HG03108 (cell line): ENCODE data around the gene ITSN1.
"Not testable (repeated sequence)": the region's sequence is repeated elsewhere in the genome, so short reads cannot be mapped to it uniquely, and the experiment has no call there.

Source experiments
- ATAC-seq: cut with Tn5 transposase; IDR thresholded peaks from one replicate; pipeline ENCODE4 v1.9.1; 2021; ENCODE audit warnings: moderate library complexity; ENCODE audit not compliant: unreplicated experiment

Gene ITSN1

DNA sequence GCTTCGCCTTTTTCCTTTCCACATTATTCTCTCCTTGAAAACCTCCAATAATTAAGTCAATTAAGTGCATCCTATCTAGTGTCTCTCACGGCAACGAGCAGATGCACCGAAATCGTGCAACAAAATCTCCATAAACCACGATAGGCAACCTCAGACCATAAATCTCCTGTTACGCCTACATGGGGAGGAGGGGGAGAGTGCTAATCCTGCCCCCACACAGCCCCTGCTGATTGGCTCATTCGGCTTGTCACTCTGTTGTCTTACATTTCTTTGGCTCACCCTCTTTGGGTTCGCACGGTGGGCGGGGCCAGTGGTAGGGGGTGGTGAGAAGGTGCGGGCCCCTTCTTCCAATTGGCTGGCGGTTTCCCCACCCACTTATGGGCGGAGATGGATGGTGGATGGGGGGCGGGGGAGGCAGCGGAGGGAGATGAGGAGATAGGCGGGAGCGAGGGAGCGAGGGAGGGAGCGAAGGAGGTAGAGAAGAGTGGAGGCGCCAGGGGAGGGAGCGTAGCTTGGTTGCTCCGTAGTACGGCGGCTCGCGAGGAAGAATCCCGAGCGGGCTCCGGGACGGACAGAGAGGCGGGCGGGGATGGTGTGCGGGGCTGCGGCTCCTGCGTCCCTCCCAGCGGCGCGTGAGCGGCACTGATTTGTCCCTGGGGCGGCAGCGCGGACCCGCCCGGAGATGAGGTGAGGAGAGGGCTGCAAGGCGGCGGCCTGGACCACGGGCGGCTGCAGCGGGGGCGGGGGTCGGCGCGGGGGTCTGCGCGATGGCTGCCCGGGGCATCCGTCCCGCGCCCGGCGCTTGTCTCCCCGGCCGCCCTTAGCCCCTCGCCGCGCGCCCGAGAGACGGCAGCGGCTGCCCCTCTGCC is at the start of gene ITSN1:
Gene ITSN1, plus strand, starts transcription at position 475 of the 869 bp plus-strand sequence. CDS start 76,328 bp downstream, outside the sequence.
- ATAC-seq, result peak; percentile 78

DNA sequence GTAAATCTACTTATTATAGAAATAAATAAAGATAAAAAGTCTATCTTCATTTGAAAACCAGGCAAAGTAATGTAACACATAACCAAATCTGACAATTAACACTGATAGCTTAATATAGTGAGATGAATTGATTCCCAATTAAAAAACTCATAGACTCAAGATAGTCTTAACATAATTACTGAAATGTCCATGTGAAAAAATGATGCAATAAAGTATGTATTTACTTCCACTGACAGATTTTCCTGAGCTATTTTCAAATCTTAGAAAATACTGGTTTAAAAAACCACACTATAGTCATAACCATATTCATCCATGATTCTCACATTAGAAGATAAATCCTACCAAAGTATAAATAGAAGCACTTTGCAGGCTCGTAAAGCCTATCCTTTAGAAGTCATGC is 44.2 kb upstream of the ITSN1 start:
- ATAC-seq, result no peak

DNA sequence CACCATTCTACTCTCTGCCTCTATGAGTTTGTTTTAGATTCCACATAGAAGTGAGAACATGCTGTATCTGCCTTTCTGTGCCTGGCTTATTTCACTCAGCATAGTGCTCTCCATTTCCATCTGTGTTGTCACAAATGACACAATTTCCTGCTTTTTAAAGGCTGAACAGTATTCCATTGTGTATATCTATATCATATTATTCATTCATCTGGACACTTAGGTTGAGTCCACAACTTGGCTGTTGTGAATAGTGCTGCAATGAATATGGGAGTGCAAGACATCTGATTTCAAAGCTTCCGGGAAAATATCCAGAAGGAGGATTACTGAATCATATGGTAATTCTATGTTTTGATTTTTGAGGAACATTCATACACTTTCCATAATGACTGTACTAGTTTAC is 33.7 kb upstream of the ITSN1 start:
- no peak for ATAC-seq

DNA sequence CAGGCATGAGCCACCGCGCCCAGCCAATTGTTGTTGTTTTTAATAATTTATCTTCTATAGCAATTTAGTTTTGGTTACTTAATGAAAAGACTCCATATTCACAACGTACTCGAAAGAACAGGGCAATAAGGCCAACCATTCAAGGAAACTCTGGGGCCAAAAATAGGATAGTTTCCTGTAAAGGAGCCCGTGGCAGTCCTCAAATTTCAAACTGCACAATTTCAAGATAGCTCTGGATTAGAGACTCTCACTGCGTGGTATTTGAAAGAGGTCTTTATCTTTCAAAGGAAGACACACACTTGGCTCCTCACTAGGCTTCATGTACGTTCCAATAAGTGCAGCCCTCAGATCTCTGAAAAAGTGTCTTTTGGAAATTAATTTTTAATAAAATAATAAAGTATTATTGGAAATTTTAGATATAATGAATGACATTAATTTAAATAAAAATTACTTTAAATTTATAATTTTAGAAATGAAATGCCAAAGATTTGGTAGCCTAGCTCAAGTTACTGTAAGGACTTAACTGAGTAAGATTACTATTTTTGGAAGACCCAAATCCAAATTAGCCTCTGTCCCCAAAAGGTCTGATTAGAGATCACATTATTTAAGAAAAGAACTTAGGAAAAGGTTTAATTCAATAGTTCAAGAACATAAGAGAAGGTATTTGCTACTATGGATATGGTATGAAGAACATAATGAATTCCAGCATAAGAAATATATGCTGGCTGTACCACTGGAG is 31.1 kb upstream of the ITSN1 start:
- ATAC-seq, result no peak

DNA sequence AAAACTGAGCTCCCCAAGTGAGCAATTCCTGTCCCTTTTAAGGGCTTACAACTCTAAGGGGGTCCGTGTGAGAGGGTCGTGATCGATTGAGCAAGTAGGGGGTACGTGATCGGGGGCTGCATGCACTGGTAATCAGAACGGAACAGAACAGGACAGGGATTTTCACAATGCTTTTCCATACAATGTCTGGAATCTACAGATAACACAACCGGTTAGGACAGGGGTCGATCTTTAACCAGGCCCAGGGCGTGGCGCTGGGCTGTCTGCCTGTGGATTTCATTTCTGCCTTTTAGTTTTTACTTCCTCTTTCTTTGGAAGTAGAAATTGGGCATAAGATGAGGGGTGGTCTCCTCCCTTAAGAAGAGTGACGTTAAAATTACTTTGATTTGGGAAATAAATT is 24.7 kb upstream of the ITSN1 start:
- ATAC-seq, result not testable (repeated sequence)

DNA sequence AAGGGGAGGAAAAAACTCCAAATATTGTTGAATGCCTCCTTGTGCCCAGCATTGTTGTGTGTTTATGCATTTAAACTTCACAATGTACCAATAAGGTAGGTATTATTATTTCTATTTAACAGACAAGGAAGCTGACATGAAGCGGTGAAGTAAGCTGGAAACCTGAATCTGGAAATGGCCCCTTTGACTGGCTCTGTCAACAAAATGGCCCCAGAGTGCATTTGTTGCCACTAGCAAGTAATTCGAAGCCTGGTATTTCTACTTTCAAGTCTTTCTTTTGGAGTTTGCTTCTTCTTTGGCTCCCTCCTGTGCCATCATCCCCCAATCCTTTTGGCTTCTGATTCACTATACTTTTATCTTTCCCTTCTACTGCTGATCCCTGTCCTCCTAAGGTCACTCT is 23.9 kb upstream of the ITSN1 start:
- ATAC-seq, result no peak

DNA sequence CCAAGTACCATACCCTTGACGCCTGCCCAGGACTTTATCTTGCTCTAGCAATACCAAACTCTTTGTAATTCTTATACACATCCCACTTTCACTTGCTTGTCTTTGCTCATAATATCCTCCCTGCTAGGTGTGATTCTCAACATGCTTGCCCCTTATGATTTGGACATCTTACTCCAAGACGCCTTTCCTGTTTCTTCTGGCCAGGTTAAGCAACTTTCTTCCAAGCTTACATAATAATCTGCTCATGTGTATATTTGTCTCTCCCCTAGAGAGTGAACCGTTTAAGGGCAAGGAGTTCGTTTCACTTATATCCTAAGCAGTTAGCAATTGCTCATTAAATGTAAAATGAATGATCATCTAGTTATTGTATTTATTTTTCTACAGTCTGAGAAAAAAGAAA is 22.6 kb upstream of the ITSN1 start:
- no peak for ATAC-seq

DNA sequence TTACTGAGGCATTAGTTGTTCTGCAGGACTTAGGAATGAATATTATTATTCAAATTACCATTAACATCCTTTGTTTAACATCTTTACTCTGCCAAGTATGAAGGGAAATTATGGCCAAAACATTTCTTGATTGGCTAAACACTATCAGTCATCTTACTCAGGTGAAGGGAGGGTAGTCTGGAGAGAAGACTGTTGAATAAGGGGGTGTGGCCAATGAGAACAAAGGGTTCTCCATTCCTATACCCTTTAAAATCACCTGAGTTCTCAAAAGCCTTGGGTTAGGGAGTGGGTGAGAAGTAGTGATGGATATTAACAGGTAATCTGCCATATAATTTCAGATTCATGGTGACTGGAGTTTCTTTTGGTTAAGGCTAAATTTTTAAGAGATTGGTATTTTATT is 20.0 kb upstream of the ITSN1 start:
- ATAC-seq, result no peak

DNA sequence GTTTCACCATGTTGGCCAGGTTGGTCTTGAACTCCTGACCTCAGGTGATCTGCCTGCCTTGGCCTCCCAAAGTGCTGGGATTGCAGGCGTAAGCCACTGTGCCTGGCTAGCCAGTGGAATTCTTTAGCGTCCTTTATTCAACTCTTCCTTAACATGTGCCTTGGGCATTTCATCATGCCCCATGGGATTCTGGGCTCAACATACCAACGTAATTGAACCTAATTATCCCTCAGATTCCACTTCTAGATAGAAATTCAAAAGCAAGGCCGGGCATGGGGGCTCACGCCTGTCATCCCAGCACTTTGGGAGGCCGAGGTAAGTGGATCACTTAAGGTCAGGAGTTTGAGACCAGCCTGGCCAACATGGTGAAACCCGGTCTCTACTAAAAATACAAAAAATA is 16.1 kb upstream of the ITSN1 start:
- not testable (repeated sequence) for ATAC-seq

DNA sequence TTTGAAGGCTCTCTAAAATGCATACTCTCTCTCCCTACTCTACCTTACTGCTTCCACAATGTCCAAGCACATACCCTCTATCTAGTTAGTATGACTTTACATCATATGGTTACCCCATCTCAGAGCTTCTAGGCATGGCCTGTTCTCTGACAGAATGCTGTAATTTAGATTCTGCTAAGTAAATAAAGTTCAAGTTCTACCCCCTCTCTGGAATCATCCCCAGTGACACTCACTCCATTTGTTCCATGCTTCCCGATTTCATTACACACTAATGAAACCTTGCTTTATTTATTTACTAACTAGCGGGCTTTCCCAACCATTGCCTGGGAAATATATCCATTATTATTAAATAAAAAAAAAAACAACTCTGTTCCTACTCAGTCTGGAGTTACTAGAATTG is 8.0 kb upstream of the ITSN1 start:
- no peak for ATAC-seq

DNA sequence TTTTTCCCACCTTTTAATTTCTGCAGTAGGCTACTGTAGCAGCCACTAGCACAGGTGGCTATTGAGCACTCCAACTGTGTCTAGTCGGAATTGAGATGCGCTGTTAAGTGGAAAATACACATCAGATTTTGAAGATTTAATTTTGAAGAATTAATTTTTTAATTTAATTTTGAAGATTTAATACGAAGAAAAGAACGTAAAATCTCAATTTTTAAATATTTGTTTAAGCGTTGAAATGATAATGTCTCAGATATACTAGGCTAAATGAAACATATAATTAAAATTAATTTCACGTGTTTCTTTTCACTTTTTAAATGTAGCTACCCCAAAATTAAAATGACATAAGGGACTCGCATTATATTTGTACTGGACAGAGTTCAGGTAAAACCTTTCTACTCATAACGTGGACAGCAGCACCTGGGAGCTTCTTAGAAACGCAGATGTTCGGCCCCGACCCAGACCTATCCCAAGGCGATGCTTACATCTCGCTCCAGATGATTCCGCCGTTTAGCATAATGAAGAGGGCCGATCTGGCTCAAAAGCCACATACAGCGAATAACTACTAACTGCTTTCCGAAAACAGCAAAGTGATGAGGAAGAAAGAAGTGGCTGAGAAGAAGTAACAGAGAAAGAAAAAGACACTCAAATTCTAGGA is 1.5 kb upstream of the ITSN1 start:
- ATAC-seq, result no peak

DNA sequence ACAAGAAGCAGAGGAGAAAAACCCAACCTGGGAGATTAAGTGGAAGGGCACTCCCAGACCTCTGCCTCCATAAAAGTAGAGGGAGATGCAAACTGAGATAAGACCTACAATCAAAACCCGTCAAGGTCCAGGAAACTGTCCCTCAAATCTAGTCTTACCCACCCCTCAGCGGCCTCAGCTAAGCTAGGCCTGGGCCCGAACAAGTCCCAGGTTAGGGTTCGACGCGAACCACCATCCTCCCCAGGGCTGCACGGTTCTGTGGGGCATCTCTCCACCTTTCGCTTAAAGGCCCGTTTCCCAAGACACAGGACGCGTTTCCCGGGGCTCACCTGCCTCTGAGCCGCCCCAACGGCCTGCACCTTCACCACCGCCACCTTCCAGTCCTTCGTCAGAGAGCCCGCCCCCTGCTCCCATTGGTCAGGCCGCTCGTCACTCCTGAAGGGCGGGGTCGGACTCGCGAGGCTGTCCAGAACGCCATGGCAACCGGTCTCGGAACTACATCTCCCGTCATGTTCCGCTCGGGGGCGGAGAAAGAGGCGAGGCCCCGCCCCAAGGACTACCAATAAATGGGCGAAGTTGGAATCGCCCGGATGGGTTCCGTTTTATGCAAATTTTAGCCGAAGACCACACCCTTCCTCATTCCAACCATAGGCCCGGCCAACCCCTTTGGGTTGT is 812 bp upstream of the ITSN1 start, which contains the start of gene CRYZL1:
Gene CRYZL1, minus strand, starts transcription at position 390 of the 675 bp plus-strand sequence. CDS start 10,190 bp downstream, outside the sequence.
- peak; percentile 88 for ATAC-seq

DNA sequence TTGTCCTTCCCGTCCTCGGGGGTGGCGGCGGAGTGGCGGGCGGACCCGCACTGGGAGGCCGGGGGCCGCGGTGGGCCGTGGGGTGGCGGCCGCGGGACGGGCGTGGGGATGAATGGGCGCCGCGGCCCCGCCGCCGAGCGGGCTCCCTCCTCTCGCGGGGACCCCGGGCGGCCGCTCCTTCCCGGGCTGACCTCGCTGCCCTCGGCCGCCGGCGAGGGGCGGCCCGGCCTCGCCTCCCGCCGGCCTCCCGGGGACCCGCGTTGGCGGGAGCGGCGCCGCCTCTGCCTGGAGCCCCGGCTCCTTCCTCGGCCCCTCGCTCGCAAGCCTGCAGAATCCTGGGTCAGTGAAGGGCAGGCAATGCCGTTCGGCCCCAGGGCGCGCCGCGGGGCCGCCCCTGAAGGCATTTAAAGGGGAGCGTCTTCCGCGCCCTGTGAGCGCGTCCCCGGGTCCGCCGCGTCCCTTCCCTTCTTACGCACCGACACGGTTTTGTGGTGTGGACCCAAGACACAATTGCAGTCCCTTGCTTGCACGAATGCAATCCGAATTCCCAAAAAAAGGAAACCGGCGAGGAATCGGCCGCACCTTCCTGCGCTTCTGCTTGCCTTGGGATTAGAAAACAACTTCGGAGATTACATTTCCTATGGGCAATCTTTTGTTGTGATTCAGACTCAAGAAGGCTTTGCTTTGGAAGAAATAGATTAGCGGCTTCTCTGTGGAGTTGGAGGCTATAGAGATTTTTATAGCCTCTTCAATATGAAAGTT is 776 bp downstream of the ITSN1 start:
- no peak for ATAC-seq

DNA sequence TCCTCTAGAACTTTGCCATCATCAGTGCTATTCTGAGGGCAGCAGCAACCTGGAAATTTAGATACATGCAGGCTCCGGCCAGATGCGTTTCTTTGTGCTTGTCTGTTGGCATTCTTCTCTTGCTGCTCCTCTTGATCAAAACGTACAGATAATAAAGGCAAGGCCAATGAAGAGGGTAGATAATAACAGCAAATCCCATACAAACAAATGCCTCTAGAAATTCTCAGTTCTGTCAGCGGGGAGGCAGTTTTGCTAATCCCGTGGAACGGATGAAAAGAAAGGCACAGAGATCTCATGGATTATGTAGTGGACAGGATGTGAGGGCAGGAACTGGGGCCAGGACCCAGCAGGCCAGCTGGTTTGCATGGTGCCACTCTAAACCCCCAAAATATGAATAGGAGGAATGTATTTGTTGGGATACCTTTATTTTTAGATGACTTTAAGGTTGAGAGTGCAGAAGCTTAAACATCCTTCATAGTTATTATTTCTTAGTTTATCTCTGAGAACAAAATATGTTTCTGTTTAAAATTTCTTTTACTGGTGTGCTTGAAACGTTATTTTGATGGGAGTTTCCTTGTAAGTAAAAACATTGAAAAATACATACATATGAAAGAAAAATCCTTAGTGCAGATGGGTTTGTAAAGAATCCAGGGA is 1.5 kb downstream of the ITSN1 start:
- no peak for ATAC-seq

DNA sequence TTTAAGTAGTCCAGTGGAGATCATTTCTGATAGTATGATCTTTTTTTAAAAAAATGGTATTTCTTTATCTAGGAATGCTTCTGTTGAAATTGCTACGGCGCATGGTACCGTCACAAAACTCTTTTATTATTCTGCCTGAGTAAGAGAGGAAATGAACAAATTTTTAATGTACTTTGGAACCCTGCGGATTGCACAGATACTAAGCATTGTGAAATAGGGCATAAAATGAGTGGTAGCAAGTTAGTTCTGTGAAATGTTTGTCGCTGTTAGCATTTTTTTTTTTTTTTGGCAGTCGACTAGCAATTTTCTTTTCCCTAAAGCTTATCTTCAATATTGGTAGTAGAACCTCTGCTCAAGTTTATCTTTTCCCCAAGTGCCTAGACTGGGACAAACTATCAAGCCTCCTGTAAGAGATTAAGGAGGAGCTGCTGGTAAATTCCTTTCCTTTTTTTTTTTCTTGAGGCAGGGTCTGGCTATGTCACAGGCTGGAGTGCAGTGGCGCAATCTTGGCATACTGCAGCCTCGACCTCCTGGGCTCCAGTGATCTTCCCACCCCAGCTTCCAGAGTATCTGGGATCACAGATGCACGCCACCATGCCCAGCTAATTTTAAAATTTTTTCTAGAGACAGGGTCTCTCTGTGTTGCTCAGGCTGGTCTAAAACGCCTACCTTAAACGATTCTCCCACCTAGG is 2.2 kb downstream of the ITSN1 start:
- ATAC-seq, result no peak

DNA sequence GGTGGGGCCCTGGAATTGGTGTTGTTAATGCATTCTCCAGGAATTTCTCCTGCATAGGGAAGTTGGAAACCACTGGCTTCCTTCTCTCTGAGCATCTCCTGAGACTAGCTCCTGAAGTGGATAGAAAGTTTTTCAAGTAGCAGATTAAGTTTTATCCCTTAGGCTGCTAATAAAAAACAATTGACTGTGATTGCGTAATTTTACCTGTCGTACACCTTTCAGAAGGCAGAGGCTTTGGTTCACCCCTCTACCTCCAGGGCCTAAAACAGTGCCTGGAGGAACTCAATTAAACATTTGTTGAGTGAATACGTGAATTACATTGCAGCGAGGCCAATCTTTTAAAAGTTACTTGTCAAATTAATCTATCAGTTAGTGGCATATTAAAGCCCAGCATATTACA is 3.4 kb downstream of the ITSN1 start:
- no peak for ATAC-seq

DNA sequence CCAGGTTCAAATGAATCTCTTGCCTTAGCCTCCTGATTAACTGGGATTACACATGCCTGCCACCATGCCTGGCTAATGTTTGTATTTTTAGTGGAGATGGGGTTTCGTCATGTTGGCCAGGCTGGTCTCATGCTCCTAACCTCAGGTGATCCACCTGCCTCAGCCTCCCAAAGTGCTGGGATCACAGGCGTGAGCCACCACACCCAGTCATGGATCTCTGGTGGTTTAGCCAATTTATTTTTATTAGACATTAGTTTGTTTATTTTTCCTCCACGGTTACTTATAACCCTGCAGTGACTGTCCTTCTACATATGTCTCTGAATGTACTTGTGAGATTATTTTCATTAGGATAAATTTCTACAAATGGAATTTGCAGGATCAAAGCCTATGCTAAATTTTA is 5.3 kb downstream of the ITSN1 start:
- ATAC-seq, result no peak

DNA sequence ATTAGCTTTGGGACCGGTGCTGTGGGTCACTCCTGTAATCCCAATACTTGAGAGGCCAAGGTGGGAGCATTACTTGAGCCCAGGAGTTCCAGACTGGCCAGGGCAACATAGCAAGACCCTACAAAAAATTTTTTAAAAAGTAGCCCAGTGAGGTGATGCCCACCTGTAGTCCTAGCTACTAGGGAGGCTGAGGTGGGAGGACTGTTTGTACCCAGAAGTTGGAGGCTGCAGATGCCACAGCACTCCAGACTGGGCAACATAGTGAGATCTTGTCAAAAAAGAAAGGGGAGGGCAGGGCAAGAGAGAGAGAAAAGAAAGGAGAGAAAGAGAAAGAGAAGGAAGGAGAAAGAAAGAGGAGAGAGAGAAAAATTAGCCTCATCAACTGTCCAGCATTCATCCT is 6.3 kb downstream of the ITSN1 start:
- ATAC-seq, result no peak

DNA sequence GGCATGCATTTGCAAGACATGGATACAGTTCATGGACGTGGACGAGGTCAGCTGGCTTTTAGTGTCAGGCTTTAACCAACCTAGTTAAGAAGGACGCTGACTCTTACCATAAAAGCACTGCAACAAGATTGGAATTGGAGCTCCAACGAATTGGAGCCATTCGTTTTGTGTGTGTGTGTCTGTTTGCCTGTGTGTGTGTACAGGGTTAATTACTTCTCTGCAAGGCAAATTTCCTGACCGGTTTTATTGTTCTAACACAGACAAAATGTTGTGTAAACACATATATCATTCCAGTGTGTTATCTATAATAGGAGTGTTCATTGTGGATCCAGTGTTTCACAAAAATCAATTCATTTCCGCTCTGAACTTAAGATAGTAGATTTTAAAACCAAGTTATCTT is 7.9 kb downstream of the ITSN1 start:
- no peak for ATAC-seq
